Hypothalamus (tissue), 51 donors: Measurements from ENCODE around the gene THRB.

ENCODE experiments used
- DNase-seq, 51 donors: peaks; one replicate each; lab custom pipeline; 2025; lab: John Stamatoyannopoulos, UW

Gene THRB

DNA sequence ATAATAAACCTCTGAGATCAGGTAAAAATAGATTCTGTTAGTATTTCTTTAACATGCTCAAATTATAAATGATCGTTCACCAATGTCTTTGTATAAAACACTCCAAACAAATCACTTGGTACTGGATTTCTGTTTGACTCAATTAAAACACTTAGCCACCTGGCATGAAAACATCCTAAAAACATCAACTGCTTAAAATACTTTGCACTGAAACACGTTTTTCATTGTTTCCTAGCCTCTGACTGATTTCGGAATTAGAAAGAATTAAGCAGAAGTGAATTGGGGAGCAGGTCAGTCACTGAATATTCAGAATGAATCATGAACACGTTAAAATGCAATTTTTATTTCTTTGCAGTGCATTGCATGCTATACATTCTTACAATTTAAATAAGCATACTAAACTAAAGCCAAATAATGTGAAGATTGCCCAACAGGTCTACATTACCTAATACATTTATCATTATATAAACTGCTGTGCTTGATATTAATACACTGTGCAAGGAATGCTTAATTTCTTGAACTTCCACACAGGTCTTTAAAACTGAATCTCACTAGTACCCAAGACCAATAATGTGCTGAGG is 1.6 kb downstream of the THRB start:
- DNase-seq: no peak

DNA sequence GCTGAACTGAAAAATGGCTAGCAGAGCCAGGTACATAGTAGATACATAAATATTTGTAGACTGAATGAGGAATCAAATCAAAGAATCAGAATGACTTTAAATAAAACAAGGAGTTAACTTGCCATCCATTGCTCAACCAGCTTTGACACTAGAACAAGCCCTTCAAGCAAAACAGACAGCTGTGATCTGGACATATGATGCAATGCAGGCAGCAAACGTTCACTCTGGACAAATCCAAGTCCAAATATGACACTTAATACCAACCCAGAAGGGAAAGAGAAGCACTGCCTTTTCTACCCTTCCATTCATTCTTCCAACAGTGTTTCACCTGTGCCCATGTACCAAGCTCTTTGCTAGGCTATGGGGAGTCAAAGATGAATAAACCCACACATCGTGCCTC is 4.5 kb downstream of the THRB start:
- DNase-seq: no peak

DNA sequence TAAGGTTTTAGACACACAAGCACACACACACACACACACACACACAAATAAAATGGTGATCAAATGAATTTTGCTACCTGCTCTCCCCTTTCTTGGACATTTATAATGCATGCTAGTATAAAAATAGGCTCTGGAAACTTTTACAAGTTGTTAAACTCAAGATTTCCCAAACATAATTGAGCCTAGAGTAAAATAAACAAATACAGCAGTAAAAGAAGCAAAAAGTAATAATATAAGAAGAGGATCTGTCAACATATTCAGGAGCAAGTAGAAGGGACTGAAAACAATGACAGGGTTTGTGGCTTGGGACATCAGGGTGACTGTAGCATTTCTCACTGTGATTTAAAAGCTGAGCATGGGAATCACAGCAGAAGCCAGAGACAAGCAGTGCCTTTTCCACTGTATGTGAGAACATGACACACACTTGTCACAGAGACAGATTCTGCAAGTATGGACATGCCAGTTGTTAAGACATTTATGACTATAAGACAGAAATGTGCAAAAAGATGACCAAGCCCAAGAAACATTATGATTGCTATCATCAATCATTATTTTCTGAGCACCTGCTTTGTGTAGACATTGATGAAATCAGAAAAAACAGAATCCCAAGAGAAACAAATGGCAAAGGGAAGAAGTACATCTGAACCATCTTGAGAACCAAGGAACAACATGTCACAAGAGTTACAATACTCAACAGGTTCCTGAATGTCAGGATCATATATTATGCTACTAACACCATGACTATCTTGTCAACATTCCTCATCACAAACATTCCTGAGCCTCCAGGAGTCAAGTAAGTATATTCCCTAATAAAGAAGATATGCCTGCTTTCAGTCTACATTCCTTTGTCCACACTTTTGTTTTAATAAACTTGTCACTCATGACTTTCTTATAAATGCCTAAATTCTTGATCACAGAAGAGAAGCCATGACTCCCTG is 7.1 kb downstream of the THRB start:
- no peak for DNase-seq

DNA sequence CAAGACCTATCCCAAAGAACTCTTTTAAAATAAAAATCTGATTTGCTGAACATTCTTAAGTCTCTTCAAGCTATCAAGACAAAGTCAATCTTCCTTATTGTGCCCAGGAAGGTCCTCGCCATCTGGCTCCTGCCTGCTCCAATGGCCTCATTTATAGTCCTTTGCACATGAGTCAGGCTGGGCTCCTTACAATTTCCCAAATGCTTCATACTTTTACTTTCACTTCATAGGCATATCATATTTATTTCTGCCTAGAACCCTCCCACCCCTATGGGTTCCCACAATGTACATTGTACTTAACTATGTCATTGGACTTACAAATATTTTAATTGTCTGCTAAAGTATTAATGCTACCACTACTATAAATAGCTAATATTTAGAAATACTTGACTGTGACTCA is 9.1 kb downstream of the THRB start:
- DNase-seq: no peak

DNA sequence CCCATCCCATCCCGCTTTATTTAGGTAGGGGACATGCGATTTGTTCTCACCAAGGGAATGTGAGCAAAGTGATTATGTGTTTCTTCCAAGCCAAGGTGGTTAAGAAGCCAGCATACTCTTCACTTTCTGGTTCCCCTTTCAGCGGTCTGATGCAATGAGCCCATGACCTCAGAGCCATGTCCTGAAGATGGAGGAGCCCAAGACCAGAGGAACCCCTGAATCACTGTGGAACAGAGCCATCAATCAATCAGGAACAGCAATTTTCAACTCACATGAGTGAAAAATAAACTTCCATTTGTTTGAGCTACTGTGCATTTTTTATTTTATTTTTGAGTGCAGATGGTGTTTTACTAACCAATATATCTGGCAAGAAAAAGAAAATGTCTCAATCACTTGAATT is 10.8 kb downstream of the THRB start:
- no peak for DNase-seq

DNA sequence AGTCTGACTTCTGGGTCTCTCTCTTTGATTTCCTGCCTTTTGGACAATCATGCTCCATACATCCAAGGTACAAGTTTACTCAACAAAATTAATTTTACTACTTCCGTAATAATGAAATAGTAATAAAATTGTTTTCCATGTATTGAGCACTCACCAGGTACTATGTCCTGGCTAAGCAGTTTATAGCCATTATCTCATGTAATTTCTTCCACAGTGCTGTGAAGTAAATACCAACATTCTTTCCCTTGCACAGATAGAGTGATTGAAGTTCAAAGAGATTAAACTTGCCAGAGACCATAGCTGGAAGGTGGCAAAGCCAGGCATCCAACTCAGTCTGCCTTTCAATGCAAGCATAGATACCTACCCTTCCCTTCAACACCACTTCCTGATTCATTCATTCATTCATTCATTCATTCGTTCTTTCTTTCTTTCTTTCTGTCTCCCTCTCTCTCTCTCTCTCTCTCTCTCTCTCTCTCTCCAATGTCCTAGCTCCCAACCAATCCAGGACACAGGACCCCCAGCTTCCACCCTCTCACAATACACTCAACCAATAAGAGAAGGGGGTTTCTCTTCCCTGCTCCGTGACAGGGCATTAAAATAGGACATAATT is 12.4 kb downstream of the THRB start:
- no peak for DNase-seq

DNA sequence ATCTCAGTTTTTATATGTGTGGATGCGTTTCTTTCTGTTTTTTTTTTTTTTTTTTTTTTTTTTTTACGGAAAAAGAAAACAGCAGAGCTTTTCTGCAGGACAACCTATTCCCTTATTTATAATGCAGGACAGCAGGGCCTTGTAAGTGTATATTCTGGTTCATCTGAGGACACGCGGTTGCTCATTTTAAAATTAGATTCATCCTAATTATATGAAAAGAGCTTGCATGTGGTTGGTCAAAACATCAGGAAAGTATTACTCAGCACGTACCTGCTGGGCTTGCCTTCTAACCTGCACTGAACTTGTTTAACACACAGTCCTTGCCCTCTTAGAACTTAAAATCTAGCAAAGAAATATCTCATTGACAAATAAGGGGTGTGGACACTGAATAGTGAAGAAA is 13.5 kb downstream of the THRB start:
- DNase-seq: no peak

DNA sequence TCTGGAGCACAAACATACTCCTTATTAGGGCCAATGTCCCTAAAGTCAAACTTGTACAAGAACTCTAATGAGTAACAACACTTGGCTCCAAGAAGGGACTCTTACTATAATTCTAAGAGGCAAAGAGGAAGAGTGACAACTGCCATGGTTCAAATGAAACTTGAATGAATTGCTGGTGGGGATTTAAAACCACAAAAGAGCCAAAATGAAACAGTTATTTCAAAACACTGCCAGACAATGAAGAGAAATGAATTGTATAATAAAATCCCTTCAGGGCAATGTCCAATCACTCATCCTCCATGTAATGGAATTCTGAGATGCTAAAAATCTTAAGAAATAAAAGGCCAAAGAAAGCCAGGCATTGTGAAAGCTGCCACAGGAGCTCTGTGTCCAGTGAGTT is 14.2 kb downstream of the THRB start:
- DNase-seq: no peak

DNA sequence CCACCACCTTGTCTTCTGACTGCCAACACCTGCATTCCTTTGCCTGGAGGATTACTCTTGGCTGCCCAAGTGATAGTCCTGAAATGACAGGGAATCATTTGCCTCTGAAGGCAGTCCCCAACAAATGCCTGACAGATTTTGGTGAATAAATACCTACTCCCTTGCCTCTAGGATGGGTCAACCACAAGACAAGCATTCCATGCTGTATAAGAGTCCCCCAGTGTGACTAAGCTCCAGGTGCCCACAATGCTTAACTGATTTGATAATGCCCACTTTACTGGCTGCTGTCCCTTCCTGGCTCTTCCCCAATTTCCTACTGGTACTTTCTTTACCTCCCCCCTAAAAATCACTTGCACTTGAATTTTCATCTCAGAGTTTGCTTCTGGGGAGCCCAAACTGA is 14.8 kb downstream of the THRB start:
- no peak for DNase-seq

DNA sequence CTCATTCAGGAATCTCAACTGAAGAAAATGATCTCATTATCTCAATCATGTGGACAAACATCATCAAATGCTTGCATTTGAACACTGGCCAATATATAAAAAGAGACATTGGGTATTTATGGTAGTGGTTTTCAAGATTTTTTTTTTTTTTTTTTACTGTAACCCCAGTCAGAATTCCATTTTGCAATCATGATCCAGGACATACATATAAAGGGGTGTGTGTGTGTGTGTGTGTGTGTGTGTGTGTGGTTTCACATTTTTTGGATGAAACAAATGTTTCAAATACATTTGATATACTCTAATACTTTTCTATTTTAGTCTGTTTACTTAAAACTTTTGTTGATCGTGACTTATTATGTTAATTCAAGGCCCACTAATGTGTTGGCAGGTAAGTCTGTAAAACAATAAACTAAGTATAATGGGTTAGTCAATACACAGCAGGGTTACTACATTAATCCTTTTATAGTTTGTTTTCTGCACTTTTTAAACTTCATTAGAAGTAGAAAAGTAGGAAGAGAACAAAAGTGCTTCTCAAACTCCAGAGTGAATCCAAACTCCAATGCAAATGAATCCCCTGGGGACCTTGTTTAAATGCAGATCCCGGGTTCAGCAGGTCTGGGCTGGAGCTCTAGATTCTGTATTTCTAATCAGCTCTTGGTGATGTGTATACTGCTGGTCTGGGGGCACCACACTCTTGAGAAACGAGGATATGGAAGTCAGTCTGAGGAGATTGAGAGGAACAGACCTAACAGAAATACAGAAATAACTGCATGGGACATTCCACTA is 17.6 kb downstream of the THRB start:
- DNase-seq: no peak

DNA sequence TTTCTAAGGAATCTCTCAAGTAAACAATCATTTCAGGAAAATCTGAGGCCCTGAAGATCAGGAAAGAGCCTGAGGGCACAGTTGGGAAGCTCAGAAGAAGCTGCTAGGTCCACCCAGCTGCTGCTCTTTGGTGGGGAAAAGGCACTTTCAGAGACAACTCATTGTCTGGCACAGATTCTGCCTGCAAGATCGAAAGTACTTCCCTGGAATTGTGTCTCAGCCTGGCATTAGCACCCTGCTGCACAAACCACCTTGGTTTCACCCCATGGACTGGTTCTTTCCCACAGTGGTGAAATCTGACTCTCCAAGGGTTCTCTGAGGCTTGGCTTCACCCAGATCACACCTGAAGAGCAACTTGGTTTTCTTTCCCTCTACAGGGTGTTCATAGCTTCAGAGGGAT is 18.7 kb downstream of the THRB start:
- no peak for DNase-seq

DNA sequence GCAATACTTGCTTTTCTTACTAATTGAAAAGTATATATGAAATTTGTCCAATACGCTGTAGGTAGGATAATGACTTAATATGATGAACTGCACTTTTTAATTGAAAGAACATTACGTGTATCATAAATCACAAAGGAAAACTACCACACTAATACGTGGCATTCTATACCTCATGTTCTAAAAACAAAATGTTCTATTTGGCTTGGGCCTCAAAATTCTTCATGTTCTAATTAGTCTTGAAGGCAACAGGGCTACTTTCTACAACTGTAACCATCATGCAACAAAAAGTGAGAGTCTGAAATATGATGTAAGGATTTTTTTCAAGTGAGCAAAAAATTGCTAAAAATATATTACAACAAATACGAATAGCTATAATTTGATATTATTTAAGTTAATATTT is 19.8 kb downstream of the THRB start:
- no peak for DNase-seq

DNA sequence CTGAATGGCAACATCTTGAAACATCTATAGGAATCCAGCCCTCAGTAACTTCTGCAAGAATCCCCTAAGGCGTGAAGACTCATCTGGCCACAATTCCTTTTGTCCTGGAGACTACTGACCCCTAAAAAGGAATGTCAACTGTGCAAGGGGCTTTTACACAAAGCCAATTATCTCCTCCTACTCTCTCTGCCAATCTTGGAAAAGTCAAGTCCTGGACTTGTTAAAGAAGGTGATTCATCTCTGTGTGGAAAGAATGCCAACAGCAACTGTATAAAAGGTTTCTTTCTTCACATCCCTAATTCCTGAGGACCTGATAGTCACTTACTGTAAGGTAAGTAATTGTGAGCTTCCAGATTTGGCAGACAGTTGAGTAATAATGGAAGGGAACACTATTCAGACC is 22.3 kb downstream of the THRB start:
- DNase-seq: no peak

DNA sequence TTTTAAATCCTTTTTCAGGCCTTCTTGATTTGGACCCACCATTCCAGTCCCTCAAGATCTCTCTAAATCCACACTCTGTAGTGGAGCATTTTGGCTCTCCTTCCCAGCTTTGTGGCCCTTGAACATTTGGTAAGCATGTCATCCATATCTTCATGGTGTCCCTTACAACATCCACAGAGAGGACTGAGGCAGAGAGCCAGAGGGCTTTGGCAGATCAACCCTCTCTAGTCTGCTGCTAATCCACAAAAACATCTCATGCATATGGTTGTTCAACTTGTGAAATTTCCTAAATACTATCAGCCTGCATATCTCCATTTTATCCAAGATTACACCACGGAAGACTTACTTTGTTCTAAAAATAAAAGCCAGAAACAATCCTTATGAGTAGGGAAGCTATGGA is 23.2 kb downstream of the THRB start:
- DNase-seq: no peak

DNA sequence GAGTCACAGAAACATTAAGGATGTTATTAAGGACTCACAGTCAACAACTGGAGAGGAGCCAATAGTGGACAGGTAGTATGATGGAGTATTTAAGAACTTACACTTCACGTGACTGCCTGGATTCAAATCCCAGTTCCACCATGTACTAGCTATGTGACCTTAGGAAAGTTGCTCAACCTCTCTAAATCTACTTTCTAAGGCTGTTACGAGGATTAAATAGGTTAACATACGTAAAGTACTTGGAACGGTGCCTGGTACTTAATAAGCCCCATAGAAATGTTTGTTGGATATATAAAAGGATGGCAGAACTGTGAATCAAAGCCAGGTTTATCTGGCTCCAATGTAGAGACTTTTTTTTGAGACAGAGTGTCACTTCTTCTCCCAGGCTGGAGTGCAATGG is 24.4 kb downstream of the THRB start:
- no peak for DNase-seq

DNA sequence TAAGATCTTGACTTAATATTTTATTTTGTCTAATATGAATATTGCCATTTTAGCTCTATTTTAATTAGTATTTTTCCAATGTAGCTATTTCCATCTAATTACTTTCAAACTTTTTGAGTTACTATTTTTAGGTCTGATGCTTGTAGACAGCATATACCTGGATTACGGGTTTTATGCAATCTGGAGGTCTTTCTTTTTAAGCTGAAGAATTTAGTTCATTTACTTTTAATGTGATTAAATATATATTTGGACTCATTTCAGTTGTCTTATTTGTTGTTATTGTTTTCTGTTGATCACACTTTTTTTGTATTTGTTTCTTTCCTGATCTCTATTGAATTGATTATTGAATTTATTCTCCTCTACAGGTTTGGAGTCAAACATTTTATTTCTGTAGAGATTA is 30.3 kb downstream of the THRB start:
- no peak for DNase-seq

DNA sequence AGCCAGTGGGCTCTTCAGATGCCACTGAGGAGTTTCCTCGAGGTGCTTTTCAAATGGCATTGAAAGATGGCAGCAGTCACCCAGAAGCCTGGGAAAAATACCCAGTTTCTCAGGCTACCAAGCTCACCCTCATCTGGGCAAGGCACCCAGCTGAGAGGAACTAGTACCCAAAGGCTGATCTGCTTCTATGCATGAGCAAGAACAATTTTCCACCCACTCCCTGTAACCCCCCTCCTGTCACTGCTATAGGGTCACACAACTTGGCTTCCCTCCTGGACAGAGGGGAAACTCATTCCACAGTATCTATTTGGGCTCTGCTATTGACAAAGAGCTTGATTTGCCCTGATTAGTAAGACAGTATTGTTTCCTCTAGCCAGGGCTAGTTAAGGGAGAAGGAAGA is 31.9 kb downstream of the THRB start:
- DNase-seq: no peak

DNA sequence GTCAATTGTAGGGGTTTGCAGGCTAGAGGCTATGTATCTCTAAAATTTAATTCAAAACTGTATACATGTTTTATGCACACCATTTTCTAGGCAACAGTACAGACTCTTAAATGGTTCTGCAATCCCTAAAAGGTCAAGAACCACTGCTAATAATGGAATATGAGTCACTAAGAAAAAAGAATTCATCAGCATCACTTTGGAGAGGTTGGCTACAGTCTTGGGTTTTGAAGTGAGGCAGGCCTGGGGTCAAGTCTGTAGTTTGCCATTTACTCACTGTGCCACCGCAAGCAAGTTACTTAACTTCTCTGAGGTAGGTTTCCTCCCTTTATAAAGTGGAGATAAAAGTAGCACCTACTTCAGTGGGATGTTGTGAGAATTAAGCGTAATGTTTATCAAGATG is 33.7 kb downstream of the THRB start:
- no peak for DNase-seq

DNA sequence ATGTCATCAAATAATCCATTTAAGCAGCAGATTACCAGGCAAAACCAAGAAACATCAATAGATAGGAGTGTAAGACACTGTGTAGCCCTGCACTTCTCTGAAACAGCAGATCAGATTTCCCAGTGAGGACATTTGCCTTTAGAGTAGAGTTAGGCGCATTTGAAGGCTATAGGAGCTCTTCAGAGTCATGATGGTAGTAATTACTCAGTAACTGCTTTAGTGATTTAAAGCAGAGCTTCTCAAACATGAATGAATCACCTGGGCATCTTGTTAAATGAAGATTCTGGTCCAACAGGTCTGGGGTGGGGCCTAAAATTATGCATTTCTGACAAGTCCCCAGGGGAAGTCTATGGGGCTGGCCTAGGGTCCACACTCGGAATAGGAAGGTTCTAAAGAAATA is 36.9 kb downstream of the THRB start:
- DNase-seq: no peak

DNA sequence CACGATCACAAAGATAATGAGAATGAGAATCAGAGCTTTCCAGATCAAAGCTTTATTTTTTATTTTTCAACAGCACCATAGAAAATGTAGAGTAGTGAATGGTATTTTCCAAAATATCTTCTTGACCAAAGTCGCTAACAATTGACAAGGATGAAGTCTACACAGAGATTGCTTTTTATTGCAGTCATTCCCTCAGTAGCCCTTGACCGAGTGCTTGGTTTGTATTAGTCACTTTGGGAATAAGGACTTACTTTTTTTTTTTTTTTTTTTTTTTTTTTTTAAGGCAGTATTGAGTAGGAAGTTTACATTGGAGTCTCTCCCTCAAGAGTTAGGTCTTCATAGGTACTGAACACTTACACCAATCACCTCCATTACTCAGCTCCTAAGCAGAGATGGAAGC is 39.8 kb downstream of the THRB start:
- no peak for DNase-seq

DNA sequence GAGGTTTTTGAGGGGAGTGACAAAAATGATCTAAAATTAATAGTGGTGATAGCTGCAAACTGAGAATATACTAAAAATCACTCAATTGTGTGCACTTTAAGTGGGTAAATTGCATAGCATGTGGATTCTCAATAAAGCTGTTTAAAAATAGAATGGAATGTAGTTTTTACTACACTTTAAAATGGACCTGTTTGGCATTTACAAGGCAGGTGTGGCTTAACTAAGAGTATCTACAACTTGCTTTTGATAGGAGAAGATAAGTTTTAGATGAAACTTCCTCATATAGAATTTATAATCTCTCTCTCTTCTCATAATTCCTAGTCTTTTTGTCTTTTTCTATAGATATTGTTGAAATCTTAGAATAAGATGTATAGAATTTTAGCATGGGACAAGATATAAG is 40.3 kb downstream of the THRB start:
- DNase-seq: no peak
